Fibroblast of mammary gland (primary cell): ENCODE results near the gene RFX6.

ENCODE experiments used
- DNase-seq: peaks from one replicate; pipeline ENCODE4 v3.0.0-alpha.2; 2010; ENCODE audit warnings: low read depth
- H3K4me3 ChIP-seq: 2 replicates; pipeline ENCODE4 v1.5.1; 2011; ENCODE audit warnings: low read depth, mild to moderate bottlenecking, low read length, moderate library complexity; ENCODE audit not compliant: control insufficient read depth
- TF ChIP-seq, protein P1 (sequence below): conservative IDR thresholded peaks from 2 replicates; pipeline ENCODE4 v1.5.1; 2011; ENCODE audit warnings: low read depth, low read length, inconsistent platforms; ENCODE audit not compliant: control insufficient read depth, insufficient read depth

Gene RFX6

DNA sequence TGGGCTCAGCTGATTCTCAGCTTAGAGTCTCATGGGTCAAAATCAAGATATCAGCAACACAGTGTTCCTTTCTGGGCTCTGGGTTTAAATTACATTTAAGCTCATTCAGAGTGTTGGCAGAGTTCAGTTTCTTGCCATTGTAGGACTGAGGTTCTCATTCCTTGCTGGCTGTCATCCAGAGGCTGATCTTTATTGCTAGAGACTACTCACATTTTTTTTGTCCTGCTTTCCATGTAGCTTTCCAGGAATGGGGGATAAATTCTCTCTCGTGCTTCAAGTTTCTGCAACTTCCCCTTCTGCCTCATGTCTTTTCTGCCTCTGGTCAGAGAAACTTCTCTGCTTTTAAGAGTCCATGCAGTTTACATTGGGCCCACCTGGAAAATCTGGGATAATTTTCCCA, 86.9 kb downstream of the RFX6 start:
- TF ChIP-seq, protein P1, sequence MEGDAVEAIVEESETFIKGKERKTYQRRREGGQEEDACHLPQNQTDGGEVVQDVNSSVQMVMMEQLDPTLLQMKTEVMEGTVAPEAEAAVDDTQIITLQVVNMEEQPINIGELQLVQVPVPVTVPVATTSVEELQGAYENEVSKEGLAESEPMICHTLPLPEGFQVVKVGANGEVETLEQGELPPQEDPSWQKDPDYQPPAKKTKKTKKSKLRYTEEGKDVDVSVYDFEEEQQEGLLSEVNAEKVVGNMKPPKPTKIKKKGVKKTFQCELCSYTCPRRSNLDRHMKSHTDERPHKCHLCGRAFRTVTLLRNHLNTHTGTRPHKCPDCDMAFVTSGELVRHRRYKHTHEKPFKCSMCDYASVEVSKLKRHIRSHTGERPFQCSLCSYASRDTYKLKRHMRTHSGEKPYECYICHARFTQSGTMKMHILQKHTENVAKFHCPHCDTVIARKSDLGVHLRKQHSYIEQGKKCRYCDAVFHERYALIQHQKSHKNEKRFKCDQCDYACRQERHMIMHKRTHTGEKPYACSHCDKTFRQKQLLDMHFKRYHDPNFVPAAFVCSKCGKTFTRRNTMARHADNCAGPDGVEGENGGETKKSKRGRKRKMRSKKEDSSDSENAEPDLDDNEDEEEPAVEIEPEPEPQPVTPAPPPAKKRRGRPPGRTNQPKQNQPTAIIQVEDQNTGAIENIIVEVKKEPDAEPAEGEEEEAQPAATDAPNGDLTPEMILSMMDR: no peak
- H3K4me3 ChIP-seq: no peak overlapping the region
- no peak for DNase-seq

DNA sequence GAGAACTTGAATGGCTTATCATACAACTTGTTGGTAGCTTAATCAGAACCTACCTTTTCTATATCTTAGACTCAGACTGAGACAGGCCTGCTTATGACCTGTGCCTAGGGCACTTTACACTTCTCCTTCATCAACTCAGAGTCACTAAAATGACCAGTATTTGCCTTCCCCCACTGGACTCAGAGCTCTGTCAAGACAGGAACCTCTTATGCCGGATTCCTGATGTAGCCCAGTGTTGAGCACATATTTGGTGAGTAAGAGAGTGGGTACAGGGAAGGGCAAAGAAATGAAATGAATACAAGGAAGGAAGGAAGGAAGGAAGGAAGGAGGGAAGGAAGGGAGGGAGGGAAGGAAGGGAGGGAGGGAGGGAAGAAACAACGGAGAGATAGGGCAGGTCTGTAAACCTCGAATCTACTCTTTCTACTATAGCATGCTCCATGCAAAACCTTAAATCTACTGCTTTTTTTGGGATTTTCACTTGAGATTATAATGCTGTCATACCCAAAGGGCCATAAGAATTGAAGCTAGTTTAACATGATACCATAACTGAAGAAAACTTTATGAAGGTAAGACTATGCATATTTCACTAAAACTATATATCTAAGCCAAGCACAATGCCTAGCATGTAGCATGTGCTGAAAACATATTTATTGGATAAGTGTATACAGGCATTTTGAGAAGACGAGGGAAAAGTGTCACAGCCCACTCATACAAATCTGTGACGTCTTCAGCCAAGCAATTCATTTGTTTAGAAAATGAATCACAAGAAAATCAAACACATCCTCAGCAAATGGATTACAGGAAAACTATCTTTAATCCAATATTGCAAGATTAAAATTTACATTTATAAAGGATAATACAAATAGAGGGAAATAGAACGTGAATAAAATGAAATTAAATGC, 89.9 kb downstream of the RFX6 start:
- TF ChIP-seq, protein P1: no peak
- no peak overlapping the region for H3K4me3 ChIP-seq
- no peak for DNase-seq

DNA sequence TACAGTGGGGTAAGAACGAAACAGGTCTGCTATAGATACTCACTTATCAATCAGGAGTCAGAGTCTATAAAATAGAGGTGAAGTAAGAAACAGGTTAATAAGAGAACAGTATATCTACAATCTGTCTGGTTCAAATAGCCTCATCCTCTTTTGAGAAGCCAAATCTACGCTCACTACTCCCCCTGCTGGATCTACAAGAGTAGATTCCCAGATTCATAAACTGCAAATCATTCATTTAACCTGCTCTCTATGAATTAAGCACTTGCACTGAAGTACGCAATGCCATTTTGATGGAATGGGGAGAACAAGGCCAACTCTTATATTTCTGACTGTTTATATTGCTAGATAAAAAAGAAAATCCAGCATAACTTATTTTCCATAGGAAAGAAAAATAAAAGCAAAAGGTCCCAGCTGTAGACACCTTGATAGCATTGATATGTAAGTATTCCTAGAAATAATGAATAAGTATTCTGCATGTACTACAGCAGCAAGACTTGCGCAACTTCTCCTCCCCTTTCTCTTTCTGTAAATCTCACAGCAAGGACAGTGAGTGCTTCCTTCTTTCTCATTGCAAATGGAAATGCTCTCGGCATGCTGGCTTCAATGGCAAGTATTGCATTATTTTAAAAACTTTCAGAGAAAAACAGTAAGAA, 92.3 kb downstream of the RFX6 start:
- peak; percentile 63 for DNase-seq
- no peak overlapping the region for H3K4me3 ChIP-seq
- TF ChIP-seq, protein P1: peak; percentile 85

DNA sequence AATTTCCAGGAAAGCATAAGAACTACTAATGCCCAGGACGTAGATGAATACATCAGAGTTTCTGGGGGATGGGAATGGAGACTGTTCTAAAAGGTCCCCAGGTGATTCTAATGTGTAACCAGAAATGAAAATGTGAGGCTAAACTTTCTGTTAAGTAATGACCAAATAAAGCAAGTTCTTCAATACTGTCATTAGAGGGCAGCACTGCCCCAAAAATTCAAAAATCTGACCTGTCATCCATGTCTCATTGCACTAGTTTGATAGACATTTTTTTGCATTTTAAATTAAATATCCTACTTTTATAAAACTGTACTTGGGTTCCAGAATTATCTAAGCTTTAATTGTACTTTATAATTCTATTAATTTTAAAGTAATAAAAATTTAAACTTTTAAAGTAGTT, 94.9 kb downstream of the RFX6 start:
- no peak overlapping the region for H3K4me3 ChIP-seq
- peak; percentile 63 for DNase-seq
- TF ChIP-seq, protein P1: peak; percentile 69

DNA sequence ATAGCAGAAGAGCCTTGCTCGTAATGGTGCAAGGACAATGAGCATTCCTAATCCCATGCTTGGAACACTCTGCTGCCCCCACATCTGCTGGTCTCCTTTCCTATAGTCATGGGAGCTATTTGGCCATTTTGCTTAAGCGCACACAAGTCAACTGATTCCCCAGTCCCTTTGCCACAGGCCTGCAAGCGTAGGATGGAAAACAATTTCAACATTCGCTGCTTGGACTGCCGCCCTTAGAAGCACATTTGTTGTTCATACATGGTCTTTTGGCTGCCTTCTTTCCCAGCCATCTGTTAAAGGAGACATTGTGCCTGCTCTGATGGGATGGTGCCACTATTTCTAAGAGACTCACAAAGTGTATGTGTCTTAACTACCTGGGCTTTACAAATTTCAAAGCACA, 96.9 kb downstream of the RFX6 start:
- TF ChIP-seq, protein P1: no peak
- no peak overlapping the region for H3K4me3 ChIP-seq
- DNase-seq: no peak

DNA sequence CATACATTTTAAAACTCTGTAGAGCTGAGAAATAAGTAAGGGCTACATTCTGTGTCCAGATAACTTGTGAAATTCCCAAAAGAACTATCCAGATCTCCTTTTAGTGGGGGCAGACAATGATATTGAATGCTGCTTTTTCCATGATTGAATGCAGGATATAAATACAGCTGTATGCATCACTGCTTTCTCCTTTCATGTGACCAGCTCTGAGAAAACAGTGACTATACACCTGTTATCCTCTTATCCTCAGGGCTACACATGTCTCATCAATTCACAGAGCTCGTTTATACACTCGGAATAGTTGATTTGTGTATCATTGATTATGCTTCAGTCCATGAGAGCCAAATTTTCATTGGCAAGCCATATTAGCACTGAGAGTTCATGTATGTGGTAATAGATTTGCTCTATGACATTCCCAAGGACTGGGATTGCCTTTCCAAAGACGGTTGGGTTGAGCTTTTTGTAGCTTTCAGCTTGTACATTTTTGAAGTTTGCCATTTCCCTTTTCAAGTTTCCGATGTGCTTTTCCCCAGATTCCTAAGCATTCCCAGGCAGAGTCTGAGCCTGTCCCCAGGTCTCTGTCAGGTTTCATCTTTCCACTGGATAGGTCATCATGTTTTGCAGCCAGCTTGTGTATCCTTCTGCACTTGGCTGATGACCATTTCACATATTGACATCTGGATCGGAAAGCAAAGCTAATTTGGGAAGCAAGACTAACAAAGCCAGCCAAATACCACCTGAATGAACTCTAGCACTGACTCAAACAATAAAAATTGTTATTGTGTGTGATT, 97.7 kb downstream of the RFX6 start:
- DNase-seq: no peak
- TF ChIP-seq, protein P1: no peak
- H3K4me3 ChIP-seq: no peak overlapping the region
